OCI-LY1 (cell line): Measurements from ENCODE around the gene TMEM51.

Experiments
- CTCF ChIP-seq: fragments of 200-600 bp; sonication (generic), shearing (Covaris generic); IDR thresholded peaks from 2 replicates; pipeline ENCODE4 v1.5.1; 2017; ENCODE audit warnings: mild to moderate bottlenecking, antibody characterized with exemption, low read length, moderate library complexity, mixed read lengths
- EZH2 ChIP-seq: fragments of 200-600 bp; sonication (generic), shearing (Covaris generic); IDR thresholded peaks from 2 replicates; pipeline ENCODE4 v1.8.0; 2017; ENCODE audit warnings: borderline replicate concordance, mixed run types, mild to moderate bottlenecking, antibody characterized with exemption, low read length, moderate library complexity, mixed read lengths

GRCh38 chr1:15191770-15192169 is 38.2 kb downstream of the TMEM51 start:
- TF ChIP-seq CTCF (no peak), EZH2 (no peak)
